Uterus (tissue), 2 donors: ENCODE measurements around the gene AK5.

Experiments used
- CTCF ChIP-seq, 4 experiments: fragments of 200-600 bp in 2 of 4; fragments of 450-650 bp in 2 of 4; sonication (generic) in 2 of 4; IDR thresholded peaks; one replicate each; pipeline ENCODE4 v1.5.1; 2016 to 2019; ENCODE audit warnings: antibody characterized with exemption in 4 of 4, mild to moderate bottlenecking in 2 of 4, moderate library complexity in 1 of 4
- POLR2A ChIP-seq, 2 donors: fragments of 450-650 bp; IDR thresholded peaks; one replicate each; pipeline ENCODE4 v1.6.1; 2016; ENCODE audit warnings: antibody characterized with exemption in 2 of 2, mild to moderate bottlenecking in 1 of 2, moderate library complexity in 1 of 2

- no peak for TF ChIP-seq CTCF (IDR thresholded peaks at IDR 0.05)
- no peak for TF ChIP-seq POLR2A (IDR thresholded peaks at IDR 0.05)
These were observed 46.9 kb upstream of the AK5 start for GRCh38 chr1:77234943-77235342.
